Keratinocyte (primary cell): ENCODE results near the gene C2CD3. TPM values are rescaled to one million over a fixed set of nuclear protein-coding genes. Genes with fewer than 3 reads are reported as not detected.

Source experiments
- DNase-seq: peaks from one replicate; pipeline ENCODE4 v3.0.0-alpha.2; 2011; ENCODE audit warnings: low read depth, missing footprints, low spot score
- FAIRE-seq: peaks from 2 replicates; lab custom pipeline; 2011; peaks lifted over from hg19 to GRCh38; lab: Jason Lieb, UNC
- H2AFZ ChIP-seq: 2 replicates; pipeline ENCODE4 v1.6.0; 2012; ENCODE audit warnings: low read length, control low read depth, inconsistent platforms; ENCODE audit not compliant: control insufficient read depth
- H3K27ac ChIP-seq: 2 replicates; pipeline ENCODE4 v1.5.1; 2011; ENCODE audit warnings: low read length; ENCODE audit not compliant: control insufficient read depth, insufficient read depth
- H3K27me3 ChIP-seq: 3 replicates; pipeline ENCODE4 v1.6.0; 2011; ENCODE audit warnings: low read length; ENCODE audit not compliant: control insufficient read depth, insufficient read depth; ENCODE audit errors: extremely low read depth
- H3K36me3 ChIP-seq, 2 experiments: 2 replicates in 1 of 2; 3 replicates in 1 of 2; pipeline ENCODE4 v1.5.1; 2011; ENCODE audit warnings: low read length in 2 of 2, mild to moderate bottlenecking in 1 of 2; ENCODE audit not compliant: control insufficient read depth in 2 of 2, insufficient read depth in 2 of 2; ENCODE audit errors: extremely low read depth in 1 of 2
- H3K4me1 ChIP-seq: 3 replicates; pipeline ENCODE4 v1.5.1; 2011; ENCODE audit warnings: low read length; ENCODE audit not compliant: control insufficient read depth, insufficient read depth; ENCODE audit errors: extremely low read depth
- H3K4me2 ChIP-seq: 3 replicates; pipeline ENCODE4 v1.6.0; 2011; ENCODE audit warnings: low read depth, low read length; ENCODE audit not compliant: control insufficient read depth, insufficient read depth; ENCODE audit errors: extremely low read depth
- H3K4me3 ChIP-seq, 3 experiments: fragments of 200-600 bp in 1 of 3; sonication (generic) in 1 of 3; 2 replicates in 2 of 3; 3 replicates in 1 of 3; pipeline ENCODE4 v1.5.1; 2011 to 2016; ENCODE audit warnings: low read length in 3 of 3, mild to moderate bottlenecking in 3 of 3, control low read depth in 2 of 3, inconsistent platforms in 1 of 3, low read depth in 1 of 3, mixed read lengths in 1 of 3, mixed run types in 1 of 3, moderate library complexity in 1 of 3; ENCODE audit not compliant: control insufficient read depth in 2 of 3, insufficient read depth in 2 of 3; ENCODE audit errors: extremely low read depth in 1 of 3
- H3K79me2 ChIP-seq: 2 replicates; pipeline ENCODE4 v1.6.0; 2012; ENCODE audit warnings: low read length; ENCODE audit not compliant: control insufficient read depth, insufficient read depth
- H3K9ac ChIP-seq: 3 replicates; pipeline ENCODE4 v1.6.0; 2011; ENCODE audit warnings: low read length; ENCODE audit not compliant: control insufficient read depth, insufficient read depth; ENCODE audit errors: extremely low read depth
- H3K9me1 ChIP-seq: 3 replicates; pipeline ENCODE4 v1.6.0; 2011; ENCODE audit warnings: low read length; ENCODE audit not compliant: control insufficient read depth, insufficient read depth; ENCODE audit errors: extremely low read depth
- H3K9me3 ChIP-seq: 2 replicates; pipeline ENCODE4 v1.5.1; 2012; ENCODE audit warnings: low read depth, low read length; ENCODE audit not compliant: control insufficient read depth
- H4K20me1 ChIP-seq: 3 replicates; pipeline ENCODE4 v1.6.0; 2011; ENCODE audit warnings: low read length; ENCODE audit not compliant: control insufficient read depth, insufficient read depth; ENCODE audit errors: extremely low read depth
- CTCF ChIP-seq, 3 experiments: IDR thresholded peaks in 1 of 3; conservative IDR thresholded peaks in 1 of 3; optimal IDR thresholded peaks in 1 of 3; 2 replicates in 2 of 3; 3 replicates in 1 of 3; pipeline versions ENCODE3 to v1.5.1; 2011; ENCODE audit warnings: low read length in 3 of 3, mild to moderate bottlenecking in 3 of 3, moderate library complexity in 2 of 3, control low read depth in 1 of 3, inconsistent platforms in 1 of 3; ENCODE audit not compliant: insufficient read depth in 2 of 3; ENCODE audit errors: extremely low read depth in 1 of 3
- EZH2 ChIP-seq: IDR thresholded peaks from one replicate; pipeline ENCODE4 v1.6.1; 2012; ENCODE audit warnings: inconsistent platforms, mild to moderate bottlenecking, low read length, moderate library complexity
- dilution Hi-C: fragments of 300-500 bp; cut with MboI; formaldehyde crosslinking; loops from one replicate; pipeline ENCODE4 v1.7.0; 2020; ENCODE audit warnings: low sequenced_read_pairs; ENCODE audit not compliant: extremely low pct_ligation_motif_present
- polyA plus RNA-seq, 5 experiments: library from polyadenylated mRNA; depleted of rRNA in 3 of 5; stranded (reverse) in 3 of 5; stranded (forward) in 1 of 5; unstranded in 1 of 5; fragments of >200 nt; gene quantifications; 1 replicate in 1 of 5; 2 replicates in 3 of 5; 3 replicates in 1 of 5; pipeline versions ENCODE4 v1.2.1 to v1.2.3, GENCODE V29; 2011 to 2012; ENCODE audit warnings: missing spikeins in 2 of 5, low read depth in 1 of 5, low replicate concordance in 1 of 5

Gene C2CD3
- polyA plus RNA-seq, 1 donor (not counting 4 experiments of a cell fraction or from before 2014, with no cell fraction given), result 9.8 TPM

- Histone ChIP-seq H3K27ac (no peak overlapping the region), H3K9me1 (no peaks in the 10 kb centered on the region), H3K4me2 (no peak overlapping the region), H4K20me1 (no peaks in the 10 kb centered on the region), H3K4me1 (no peaks in the 10 kb centered on the region), H3K9ac (no peak overlapping the region), H2AFZ (no peak overlapping the region), H3K27me3 (no peaks in the 10 kb centered on the region), H3K9me3 (no peaks in the 10 kb centered on the region), H3K36me3 (peaks cover 6 to 8% of the 10 kb centered on the region in 2 experiments), H3K79me2 (no peaks in the 10 kb centered on the region), H3K4me3 (no peak overlapping the region)
- DNase-seq (no peak), FAIRE-seq (no peak)
- no peak for TF ChIP-seq EZH2
- no peak for TF ChIP-seq CTCF (optimal IDR thresholded peaks at IDR 0.05 in 1 of 3, IDR thresholded peaks at IDR 0.05 in 1 of 3, conservative IDR thresholded peaks at IDR 0.05 in 1 of 3; ENCODE audit: extremely low read depth in 1 of 3, insufficient read depth in 2 of 3, low read length in 3 of 3)
- dilution Hi-C loops, result no loop called here
These were observed 93.6 kb downstream of the C2CD3 start for GRCh38 chr11:74077193-74077592.

- TF ChIP-seq CTCF (optimal IDR thresholded peaks at IDR 0.05 in 1 of 3, IDR thresholded peaks at IDR 0.05 in 1 of 3, conservative IDR thresholded peaks at IDR 0.05 in 1 of 3; ENCODE audit: extremely low read depth in 1 of 3, insufficient read depth in 2 of 3, low read length in 3 of 3), result no peak
- no peak for TF ChIP-seq EZH2
- H3K27ac ChIP-seq, result no peak overlapping the region
- no peak overlapping the region for H3K4me3 ChIP-seq
- no peaks in the 10 kb centered on the region for H3K79me2 ChIP-seq
- H3K9me1 ChIP-seq, result no peaks in the 10 kb centered on the region
- H3K9ac ChIP-seq, result no peak overlapping the region
- peaks cover 3 to 5% of the 10 kb centered on the region in 2 experiments for H3K36me3 ChIP-seq
- H2AFZ ChIP-seq, result no peak overlapping the region
- no peak for FAIRE-seq
- H3K9me3 ChIP-seq, result no peaks in the 10 kb centered on the region
- no peaks in the 10 kb centered on the region for H3K4me1 ChIP-seq
- dilution Hi-C loops, result no loop called here
- H4K20me1 ChIP-seq, result no peaks in the 10 kb centered on the region
- no peaks in the 10 kb centered on the region for H3K27me3 ChIP-seq
- DNase-seq, result no peak
- no peak overlapping the region for H3K4me2 ChIP-seq
These were observed 98.1 kb downstream of the C2CD3 start for GRCh38 chr11:74072721-74073120.
